ENCODE results near the gene EEPD1.

DNA sequence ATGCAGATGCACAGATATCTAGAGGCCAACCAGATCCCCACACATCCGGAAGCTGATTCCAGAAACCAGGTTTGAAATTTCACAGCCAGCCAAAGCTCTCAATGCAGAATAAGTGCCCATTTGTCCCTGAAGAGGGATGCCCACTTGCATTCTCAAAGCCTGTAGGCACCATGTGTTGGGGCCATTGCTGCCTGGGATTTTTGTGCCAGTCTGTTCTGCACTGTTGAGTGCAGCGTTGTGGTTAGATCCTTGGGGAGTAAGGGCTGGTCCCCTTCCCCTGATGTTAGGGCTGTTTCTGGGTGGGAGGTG lies 62.4 kb downstream of the EEPD1 start:
- no peak for TF ChIP-seq JUN (IDR thresholded peaks at IDR 0.05; ENCODE audit: borderline replicate concordance, insufficient read depth, insufficient read length, low read depth)
- TF ChIP-seq, protein P1, sequence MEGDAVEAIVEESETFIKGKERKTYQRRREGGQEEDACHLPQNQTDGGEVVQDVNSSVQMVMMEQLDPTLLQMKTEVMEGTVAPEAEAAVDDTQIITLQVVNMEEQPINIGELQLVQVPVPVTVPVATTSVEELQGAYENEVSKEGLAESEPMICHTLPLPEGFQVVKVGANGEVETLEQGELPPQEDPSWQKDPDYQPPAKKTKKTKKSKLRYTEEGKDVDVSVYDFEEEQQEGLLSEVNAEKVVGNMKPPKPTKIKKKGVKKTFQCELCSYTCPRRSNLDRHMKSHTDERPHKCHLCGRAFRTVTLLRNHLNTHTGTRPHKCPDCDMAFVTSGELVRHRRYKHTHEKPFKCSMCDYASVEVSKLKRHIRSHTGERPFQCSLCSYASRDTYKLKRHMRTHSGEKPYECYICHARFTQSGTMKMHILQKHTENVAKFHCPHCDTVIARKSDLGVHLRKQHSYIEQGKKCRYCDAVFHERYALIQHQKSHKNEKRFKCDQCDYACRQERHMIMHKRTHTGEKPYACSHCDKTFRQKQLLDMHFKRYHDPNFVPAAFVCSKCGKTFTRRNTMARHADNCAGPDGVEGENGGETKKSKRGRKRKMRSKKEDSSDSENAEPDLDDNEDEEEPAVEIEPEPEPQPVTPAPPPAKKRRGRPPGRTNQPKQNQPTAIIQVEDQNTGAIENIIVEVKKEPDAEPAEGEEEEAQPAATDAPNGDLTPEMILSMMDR (IDR thresholded peaks at IDR 0.05; ENCODE audit: extremely low read depth in 1 of 2, insufficient read depth in 1 of 2, low read depth in 1 of 2, low read length in 2 of 2) = no peak
- no peak for TF ChIP-seq POLR2A (IDR thresholded peaks at IDR 0.05; ENCODE audit: low read depth, low read length)
- no peak for TF ChIP-seq POLR2AphosphoS5 (IDR thresholded peaks at IDR 0.05; ENCODE audit: insufficient read depth, low read depth, low read length)
- no peak for TF ChIP-seq EZH2 (IDR thresholded peaks at IDR 0.05; ENCODE audit: borderline replicate concordance, low read depth, low read length, severe bottlenecking)
- TF ChIP-seq, protein P2, sequence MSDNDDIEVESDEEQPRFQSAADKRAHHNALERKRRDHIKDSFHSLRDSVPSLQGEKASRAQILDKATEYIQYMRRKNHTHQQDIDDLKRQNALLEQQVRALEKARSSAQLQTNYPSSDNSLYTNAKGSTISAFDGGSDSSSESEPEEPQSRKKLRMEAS (IDR thresholded peaks at IDR 0.05; ENCODE audit: insufficient read depth, insufficient read length) = no peak
- TF ChIP-seq MYC (IDR thresholded peaks at IDR 0.05; ENCODE audit: low read depth, low read length) = no peak
- TF ChIP-seq GATA2 (IDR thresholded peaks at IDR 0.05; ENCODE audit: insufficient read depth, insufficient read length, low read depth, low read length) = no peak
